Thymus (tissue), 11 donors: ENCODE results near the gene CCDC88B. TPM values are rescaled to one million over a fixed set of nuclear protein-coding genes. Genes with fewer than 3 reads are reported as not detected.

ENCODE experiments used
- DNase-seq, 9 donors: peaks; one replicate each; pipeline ENCODE4 v3.0.0-alpha.2; 2013; ENCODE audit warnings: low spot score in 9 of 9, low read depth in 6 of 9, missing footprints in 1 of 9
- H3K27ac ChIP-seq, 2 donors: one replicate each; pipeline ENCODE4 v1.5.1; 2013; ENCODE audit warnings: control low read depth in 1 of 2, low read depth in 1 of 2, low read length in 1 of 2, mild to moderate bottlenecking in 1 of 2, moderate library complexity in 1 of 2
- H3K27me3 ChIP-seq, 2 donors: one replicate each; pipeline ENCODE4 v1.5.1; 2013; ENCODE audit warnings: low read length in 1 of 2; ENCODE audit not compliant: control insufficient read depth in 2 of 2, insufficient read depth in 1 of 2
- H3K36me3 ChIP-seq, 2 donors: one replicate each; pipeline ENCODE4 v1.5.1; 2013; ENCODE audit warnings: low read length in 1 of 2, mild to moderate bottlenecking in 1 of 2, moderate library complexity in 1 of 2; ENCODE audit not compliant: control insufficient read depth in 2 of 2, insufficient read depth in 2 of 2
- H3K4me1 ChIP-seq, 2 donors: one replicate each; pipeline ENCODE4 v1.5.1; 2013; ENCODE audit warnings: low read length in 2 of 2; ENCODE audit not compliant: control insufficient read depth in 2 of 2, insufficient read depth in 2 of 2
- H3K4me3 ChIP-seq, 2 donors: one replicate each; pipeline ENCODE4 v1.5.1; 2013; ENCODE audit warnings: low read length in 2 of 2, control low read depth in 1 of 2, mild to moderate bottlenecking in 1 of 2
- H3K9me3 ChIP-seq, 2 donors: one replicate each; pipeline ENCODE4 v1.5.1; 2013; ENCODE audit warnings: low read length in 1 of 2, mild to moderate bottlenecking in 1 of 2; ENCODE audit not compliant: control insufficient read depth in 2 of 2, insufficient read depth in 1 of 2
- WGBS: extraction: QIAGEN DNeasy Blood & Tissue Kit; methylation state at CpG from one replicate; pipeline ENCODE4 v1.1.7; 2013; 5-methylcytosine and 5-hydroxymethylcytosine counted together
- polyA plus RNA-seq: library from polyadenylated mRNA; stranded (reverse); fragments of 200-250 nt; gene quantifications from one replicate; pipeline ENCODE4 v1.2.3, GENCODE V29; 2013
- total RNA-seq: library from RNA; stranded (reverse); fragments of 120-200 nt; gene quantifications from one replicate; pipeline ENCODE4 v1.2.4, GENCODE V29; 2013
- donor health status: healthy.

Gene CCDC88B
- total and polyA plus RNA-seq, 2 donors: 26.9 to 480 TPM

GRCh38 chr11:64401775-64402174 is 61.8 kb downstream of the CCDC88B start:
- WGBS: 97% methylated on average over 7 of the region's 7 CpGs

GRCh38 chr11:64403106-64403505 is 63.1 kb downstream of the CCDC88B start:
- no peak overlapping the region for H3K27ac ChIP-seq
- H3K36me3 ChIP-seq: no peaks in the 10 kb centered on the region
- WGBS: 95% methylated on average over 5 of the region's 5 CpGs

More at GRCh38 chr11:64401775-64402174, 61.8 kb downstream of the CCDC88B start:
- no peaks in the 10 kb centered on the region for H3K36me3 ChIP-seq
- no peak overlapping the region for H3K4me3 ChIP-seq
- H3K27ac ChIP-seq: no peak overlapping the region
- H3K9me3 ChIP-seq: no peaks in the 10 kb centered on the region
- H3K4me1 ChIP-seq: no peaks in the 10 kb centered on the region
- H3K27me3 ChIP-seq: no peaks in the 10 kb centered on the region
- DNase-seq: no peak

GRCh38 chr11:64406221-64406946 is 66.4 kb downstream of the CCDC88B start:
- WGBS: 89% methylated on average over 10 of the region's 10 CpGs
- Histone ChIP-seq H3K9me3 (no peaks in the 10 kb centered on the region), H3K27me3 (no peaks in the 10 kb centered on the region), H3K36me3 (no peaks in the 10 kb centered on the region), H3K4me1 (peaks cover 0 to 11% of the 10 kb centered on the region in 2 donors), H3K27ac (no peak overlapping the region), H3K4me3 (no peak overlapping the region)
- DNase-seq: no peak

More at GRCh38 chr11:64403106-64403505, 63.1 kb downstream of the CCDC88B start:
- H3K27me3 ChIP-seq: no peaks in the 10 kb centered on the region
- no peaks in the 10 kb centered on the region for H3K9me3 ChIP-seq
- H3K4me1 ChIP-seq: no peaks in the 10 kb centered on the region
- DNase-seq: no peak
- H3K4me3 ChIP-seq: no peak overlapping the region

Other genes starting within 250 kb of the CCDC88B start
- 16.6 TPM for gene MACROD1, start 174.1 kb upstream of the CCDC88B start, total RNA-seq
- 9.7 TPM for gene MACROD1, start 174.1 kb upstream of the CCDC88B start, polyA plus RNA-seq
- gene STIP1, start 154.0 kb upstream of the CCDC88B start, total RNA-seq: 94.1 TPM
- gene STIP1, start 154.0 kb upstream of the CCDC88B start, polyA plus RNA-seq: 46.7 TPM
- 74.5 TPM for gene FERMT3, start 133.5 kb upstream of the CCDC88B start, total RNA-seq
- 91.0 TPM for gene FERMT3, start 133.5 kb upstream of the CCDC88B start, polyA plus RNA-seq
- 45.1 TPM for gene TRPT1, start 114.0 kb upstream of the CCDC88B start, total RNA-seq
- gene TRPT1, start 114.0 kb upstream of the CCDC88B start, polyA plus RNA-seq: 66.7 TPM
- gene NUDT22, start 113.9 kb upstream of the CCDC88B start, total RNA-seq: 48.7 TPM
- gene NUDT22, start 113.9 kb upstream of the CCDC88B start, polyA plus RNA-seq: 93.2 TPM
- 18.1 TPM for gene DNAJC4, start 109.7 kb upstream of the CCDC88B start, total RNA-seq
- gene DNAJC4, start 109.7 kb upstream of the CCDC88B start, polyA plus RNA-seq: 134 TPM
- 16.0 TPM for gene VEGFB, start 105.6 kb upstream of the CCDC88B start, total RNA-seq
- 70.2 TPM for gene VEGFB, start 105.6 kb upstream of the CCDC88B start, polyA plus RNA-seq
- 45.0 TPM for gene FKBP2, start 99.1 kb upstream of the CCDC88B start, total RNA-seq
- 128 TPM for gene FKBP2, start 99.1 kb upstream of the CCDC88B start, polyA plus RNA-seq
- gene PPP1R14B, start 93.3 kb upstream of the CCDC88B start, total RNA-seq: 106 TPM
- 105 TPM for gene PPP1R14B, start 93.3 kb upstream of the CCDC88B start, polyA plus RNA-seq
- gene PLCB3, start 88.7 kb upstream of the CCDC88B start, total RNA-seq: 5.8 TPM
- gene PLCB3, start 88.7 kb upstream of the CCDC88B start, polyA plus RNA-seq: 7.3 TPM
- gene BAD, start 55.5 kb upstream of the CCDC88B start, total RNA-seq: 65.8 TPM
- gene BAD, start 55.5 kb upstream of the CCDC88B start, polyA plus RNA-seq: 64.1 TPM
- 7.3 TPM for gene GPR137, start 54.4 kb upstream of the CCDC88B start, total RNA-seq
- 18.5 TPM for gene GPR137, start 54.4 kb upstream of the CCDC88B start, polyA plus RNA-seq
- gene KCNK4, start 48.9 kb upstream of the CCDC88B start, total RNA-seq: not detected
- not detected for gene KCNK4, start 48.9 kb upstream of the CCDC88B start, polyA plus RNA-seq
- gene CATSPERZ, start 39.8 kb upstream of the CCDC88B start, total RNA-seq: 0.19 TPM
- 0.78 TPM for gene CATSPERZ, start 39.8 kb upstream of the CCDC88B start, polyA plus RNA-seq
- 20.5 TPM for gene ESRRA, start 34.7 kb upstream of the CCDC88B start, total RNA-seq
- gene ESRRA, start 34.7 kb upstream of the CCDC88B start, polyA plus RNA-seq: 48.0 TPM
- gene TRMT112, start 22.6 kb upstream of the CCDC88B start, total RNA-seq: 353 TPM
- gene TRMT112, start 22.6 kb upstream of the CCDC88B start, polyA plus RNA-seq: 294 TPM
- gene PRDX5, start 22.1 kb upstream of the CCDC88B start, total RNA-seq: 222 TPM
- gene PRDX5, start 22.1 kb upstream of the CCDC88B start, polyA plus RNA-seq: 286 TPM
- 17.8 TPM for gene RPS6KA4, start 19.0 kb downstream of the CCDC88B start, total RNA-seq
- 24.6 TPM for gene RPS6KA4, start 19.0 kb downstream of the CCDC88B start, polyA plus RNA-seq
- gene SLC22A11, start 215.7 kb downstream of the CCDC88B start, total RNA-seq: under 0.01 TPM
- gene SLC22A11, start 215.7 kb downstream of the CCDC88B start, polyA plus RNA-seq: 0.16 TPM